ENCODE results near the gene VSTM5. TPM values are rescaled to one million over a fixed set of nuclear protein-coding genes. Genes with fewer than 3 reads are reported as not detected.

Gene VSTM5
- total RNA-seq, 2 donors from 2014 or later, result not detected

DNA sequence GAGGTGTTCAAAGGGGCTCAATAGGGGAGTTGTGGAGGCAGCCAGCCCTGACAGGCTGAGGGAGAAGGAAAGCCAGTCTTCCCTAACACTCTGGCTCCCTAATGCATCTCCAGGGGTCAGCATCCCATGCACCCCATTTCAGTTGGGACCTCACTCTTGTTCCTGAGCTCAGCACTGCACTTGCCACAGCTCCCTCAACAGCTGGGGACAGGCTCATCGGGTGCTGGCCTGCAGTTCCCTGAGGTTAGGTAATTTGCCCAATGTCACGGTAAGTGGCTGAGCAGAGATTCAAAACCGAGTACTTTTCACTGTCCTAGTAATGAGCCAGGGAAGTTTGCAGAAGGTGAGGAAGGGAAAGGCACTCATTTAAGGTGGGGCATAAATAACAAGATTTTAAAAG, 20.8 kb downstream of the VSTM5 start:
- TF ChIP-seq CTCF (IDR thresholded peaks at IDR 0.05), result no peak
- TF ChIP-seq POLR2A (IDR thresholded peaks at IDR 0.05), result no peak
- intact Hi-C loops (cut with DNase I), result no loop called here
- WGBS, 2 donors, result 68 to 81% methylated on average over 3 of the region's 3 CpGs
- Histone ChIP-seq H3K4me3 (no peak overlapping the region), H3K27ac (no peak overlapping the region), H3K4me1 (peaks cover 15% of the 10 kb centered on the region), H3K36me3 (replicated peaks in 1 of 2; ENCODE audit: insufficient read depth in 1 of 2, low read depth in 2 of 2) (no peaks in the 10 kb centered on the region), H3K9me3 (no peaks in the 10 kb centered on the region), H3K27me3 (no peaks in the 10 kb centered on the region)
- ATAC-seq, result no peak
- no peak for DNase-seq

GRCh38 chr11:93827363-93827762, 23.1 kb downstream of the VSTM5 start:
- no peaks in the 10 kb centered on the region for H3K9me3 ChIP-seq
- ATAC-seq (peak; percentile 58), DNase-seq (peak; percentile 25 to 49 (median 38))
- WGBS, 2 donors, result 13 to 24% methylated on average over 1 of the region's 1 CpG
- no peak overlapping the region for H3K27ac ChIP-seq
- no peak overlapping the region for H3K4me3 ChIP-seq
- H3K36me3 ChIP-seq (replicated peaks in 1 of 2; ENCODE audit: insufficient read depth in 1 of 2, low read depth in 2 of 2), result no peaks in the 10 kb centered on the region
- TF ChIP-seq CTCF (IDR thresholded peaks at IDR 0.05) (no peak), POLR2A (IDR thresholded peaks at IDR 0.05) (no peak)
- no peaks in the 10 kb centered on the region for H3K27me3 ChIP-seq
- intact Hi-C loops (cut with DNase I), result no loop called here
- H3K4me1 ChIP-seq, result peaks cover 15% of the 10 kb centered on the region

DNA sequence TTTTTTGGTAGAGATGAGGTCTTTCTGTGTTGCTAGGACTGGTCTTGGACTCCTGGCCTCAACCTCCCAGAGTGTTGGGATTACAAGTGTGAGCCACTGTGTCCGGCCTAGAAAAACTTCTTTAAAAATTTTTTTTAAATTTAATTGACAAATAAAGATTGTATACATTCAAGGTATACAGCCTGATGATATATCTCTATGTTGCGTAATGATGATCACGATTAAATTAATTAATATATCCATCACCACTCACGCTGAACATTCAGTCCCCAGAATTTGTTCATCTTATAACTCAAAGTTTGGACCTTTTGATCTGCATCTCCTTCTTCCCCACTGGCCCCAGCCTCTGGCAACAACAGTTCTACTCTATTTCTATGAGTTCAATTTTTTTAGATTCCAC, 27.2 kb downstream of the VSTM5 start:
- 91 to 94% methylated on average over 4 of the region's 4 CpGs for WGBS, 2 donors
- no peak overlapping the region for H3K27ac ChIP-seq
- H3K4me1 ChIP-seq, result peaks cover 9% of the 10 kb centered on the region
- no peaks in the 10 kb centered on the region for H3K36me3 ChIP-seq (replicated peaks in 1 of 2; ENCODE audit: insufficient read depth in 1 of 2, low read depth in 2 of 2)
- no peaks in the 10 kb centered on the region for H3K9me3 ChIP-seq
- intact Hi-C loops (cut with DNase I), result no loop called here
- ATAC-seq (no peak), DNase-seq (no peak)
- no peaks in the 10 kb centered on the region for H3K27me3 ChIP-seq
- TF ChIP-seq CTCF (IDR thresholded peaks at IDR 0.05) (no peak), POLR2A (IDR thresholded peaks at IDR 0.05) (no peak)
- H3K4me3 ChIP-seq, result no peak overlapping the region

- ATAC-seq (no peak), DNase-seq (no peak)
- 84 to 97% methylated on average over 5 of the region's 5 CpGs for WGBS, 2 donors
- Histone ChIP-seq H3K9me3 (no peaks in the 10 kb centered on the region), H3K27ac (no peak overlapping the region), H3K36me3 (replicated peaks in 1 of 2; ENCODE audit: insufficient read depth in 1 of 2, low read depth in 2 of 2) (no peaks in the 10 kb centered on the region), H3K4me1 (peaks cover 4% of the 10 kb centered on the region), H3K4me3 (no peak overlapping the region), H3K27me3 (no peaks in the 10 kb centered on the region)
- no peak for TF ChIP-seq POLR2A (IDR thresholded peaks at IDR 0.05)
- no peak for TF ChIP-seq CTCF (IDR thresholded peaks at IDR 0.05)
- intact Hi-C loops (cut with DNase I), result no loop called here
Observed at GRCh38 chr11:93822359-93822758, 28.1 kb downstream of the VSTM5 start.

DNA sequence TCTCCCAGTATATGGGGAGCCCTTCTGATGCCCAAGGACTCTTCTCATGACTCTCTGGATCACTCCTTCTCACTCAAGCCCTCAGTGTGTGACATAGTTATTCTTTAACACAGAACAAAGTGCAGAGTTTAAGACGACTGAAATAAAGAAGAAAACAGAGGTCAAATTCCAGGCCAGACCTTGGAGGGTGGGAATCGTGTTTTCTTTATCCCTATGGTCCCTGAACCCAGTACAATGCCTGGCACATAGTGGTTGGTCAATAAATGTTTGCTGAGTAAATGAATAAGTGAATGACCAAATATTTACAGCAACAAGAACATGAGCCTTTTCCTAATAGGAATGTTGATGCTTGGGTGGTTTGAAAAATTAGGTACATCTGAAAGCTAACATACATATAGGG, 28.8 kb downstream of the VSTM5 start:
- Histone ChIP-seq H3K27ac (no peak overlapping the region), H3K27me3 (no peaks in the 10 kb centered on the region), H3K36me3 (replicated peaks in 1 of 2; ENCODE audit: insufficient read depth in 1 of 2, low read depth in 2 of 2) (no peaks in the 10 kb centered on the region), H3K4me1 (no peaks in the 10 kb centered on the region), H3K4me3 (no peak overlapping the region), H3K9me3 (no peaks in the 10 kb centered on the region)
- DNase-seq (no peak), ATAC-seq (no peak)
- TF ChIP-seq CTCF (IDR thresholded peaks at IDR 0.05), result no peak
- 13 to 19% methylated on average over 2 of the region's 2 CpGs for WGBS, 2 donors
- intact Hi-C loops (cut with DNase I), result no loop called here

Data from body of pancreas (tissue), 4 donors.